GM23338 (cell line): ENCODE results near the gene MYOM1. TPM values are rescaled to one million over a fixed set of nuclear protein-coding genes. Genes with fewer than 3 reads are reported as not detected.

ENCODE experiments used
- CREB1 ChIP-seq: fragments of 250-450 bp; sonication (Bioruptor Pico); IDR thresholded peaks from 2 replicates; pipeline ENCODE4 v1.5.0; 2020; ENCODE audit warnings: low read depth, mild to moderate bottlenecking, moderate library complexity
- EZH2 ChIP-seq: fragments of 200-600 bp; sonication (generic); IDR thresholded peaks from one replicate; pipeline ENCODE4 v1.8.0; 2017; ENCODE audit warnings: antibody characterized with exemption, mild to moderate bottlenecking, low read depth; ENCODE audit not compliant: unreplicated experiment
- EZH2phosphoT487 ChIP-seq: fragments of 200-600 bp; sonication (generic); IDR thresholded peaks from one replicate; pipeline ENCODE4 v1.8.1; 2018; ENCODE audit warnings: antibody characterized with exemption; ENCODE audit not compliant: unreplicated experiment
- JUNB ChIP-seq: IDR thresholded peaks from one replicate; pipeline ENCODE4 v1.6.1; 2016; ENCODE audit warnings: antibody characterized with exemption; ENCODE audit not compliant: unreplicated experiment
- NANOG ChIP-seq: IDR thresholded peaks from 2 replicates; pipeline ENCODE4 v1.6.1; 2016; ENCODE audit warnings: antibody characterized with exemption, borderline replicate concordance
- REST ChIP-seq: IDR thresholded peaks from one replicate; pipeline ENCODE4 v1.6.1; 2018; ENCODE audit warnings: antibody characterized with exemption; ENCODE audit not compliant: unreplicated experiment
- STAT1 ChIP-seq: IDR thresholded peaks from one replicate; pipeline ENCODE4 v1.6.1; 2016; ENCODE audit warnings: antibody characterized with exemption; ENCODE audit not compliant: unreplicated experiment
- ZNF331 ChIP-seq: fragments of 250-450 bp; sonication (Bioruptor Pico); IDR thresholded peaks from 2 replicates; pipeline ENCODE4 v1.5.0; 2020; ENCODE audit warnings: low read depth, mild to moderate bottlenecking, moderate library complexity
- ZNF462 ChIP-seq: fragments of 250-450 bp; sonication (Bioruptor Pico); IDR thresholded peaks from 2 replicates; pipeline ENCODE4 v1.5.0; 2020; ENCODE audit warnings: mild to moderate bottlenecking, moderate library complexity
- polyA plus RNA-seq: library from polyadenylated mRNA; unstranded; fragments of >200 nt; fragmentation: Nextera tagmentation; extraction: Ambion mirVana; gene quantifications from 2 replicates; pipeline ENCODE4 v1.2.1, GENCODE V29; 2016
- total RNA-seq: library from RNA; depleted of rRNA; stranded (reverse); fragments of >200 nt; shearing (Covaris generic); gene quantifications from 2 replicates; pipeline ENCODE4 v1.2.3, GENCODE V29; 2014

MYOM1 gene
- total and polyA plus RNA-seq, 2 experiments from 2014 or later = 0.27 to 0.38 TPM

- TF ChIP-seq ZNF462 (no peak), NANOG (no peak), EZH2phosphoT487 (no peak), STAT1 (no peak), REST (no peak), JUNB (no peak), CREB1 (CRISPR knock-in tag) (no peak), EZH2 (no peak), ZNF331 (CRISPR knock-in tag) (no peak)
These were observed 173.5 kb downstream of the MYOM1 start (continued) for GRCh38 chr18:3046216-3046808.
